Neural progenitor cell (in vitro differentiated cells): ENCODE measurements around the gene IP6K1. TPM values are rescaled to one million over a fixed set of nuclear protein-coding genes. Genes with fewer than 3 reads are reported as not detected.

ENCODE experiments used
- DNase-seq: peaks from one replicate; pipeline ENCODE4 v3.0.0-alpha.2; 2016; ENCODE audit warnings: low spot score
- H2AFZ ChIP-seq: fragments of 200-600 bp; sonication (generic); replicated peaks from 2 replicates; pipeline ENCODE4 v1.6.1; 2016; ENCODE audit warnings: antibody characterized with exemption
- H3F3A ChIP-seq: fragments of 200-600 bp; sonication (generic); 2 replicates; pipeline ENCODE4 v1.6.1; 2016; ENCODE audit warnings: antibody characterized with exemption, low read depth
- H3K27ac ChIP-seq: fragments of 200-600 bp; sonication (generic); 2 replicates; pipeline ENCODE4 v1.5.1; 2016; ENCODE audit warnings: mild to moderate bottlenecking
- H3K27me3 ChIP-seq: fragments of 200-600 bp; sonication (generic); 2 replicates; pipeline ENCODE4 v1.6.1; 2016; ENCODE audit warnings: mild to moderate bottlenecking, moderate library complexity
- H3K36me3 ChIP-seq: fragments of 200-600 bp; sonication (generic); 2 replicates; pipeline ENCODE4 v1.5.1; 2016
- H3K4me1 ChIP-seq: fragments of 200-600 bp; sonication (generic); 2 replicates; pipeline ENCODE4 v1.6.1; 2016; ENCODE audit warnings: mixed run types
- H3K4me2 ChIP-seq: fragments of 200-600 bp; sonication (generic); 2 replicates; pipeline ENCODE4 v1.6.1; 2016
- H3K4me3 ChIP-seq: fragments of 200-600 bp; sonication (generic); 2 replicates; pipeline ENCODE4 v1.5.1; 2016
- H3K79me2 ChIP-seq: fragments of 200-600 bp; sonication (generic); 2 replicates; pipeline ENCODE4 v1.6.1; 2016; ENCODE audit warnings: low read depth
- H3K9ac ChIP-seq: fragments of 200-600 bp; sonication (generic); 2 replicates; pipeline ENCODE4 v1.6.1; 2016
- H3K9me3 ChIP-seq: fragments of 200-600 bp; sonication (generic); 2 replicates; pipeline ENCODE4 v1.5.1; 2016; ENCODE audit warnings: low read depth
- H4K20me1 ChIP-seq: fragments of 200-600 bp; sonication (generic); 2 replicates; pipeline ENCODE4 v1.6.1; 2016; ENCODE audit warnings: low read depth
- H3K27ac Mint-ChIP-seq: 3 replicates; pipeline ENCODE4 v1.8.0; 2021; ENCODE audit warnings: mixed read lengths
- H3K27me3 Mint-ChIP-seq: 2 replicates; pipeline ENCODE4 v1.8.0; 2022; ENCODE audit warnings: low read depth, mild to moderate bottlenecking, inconsistent platforms, moderate library complexity, mixed read lengths; ENCODE audit not compliant: insufficient read depth
- H3K36me3 Mint-ChIP-seq: 3 replicates; pipeline ENCODE4 v1.8.0; 2021; ENCODE audit warnings: mixed read lengths
- H3K4me1 Mint-ChIP-seq: 3 replicates; pipeline ENCODE4 v1.8.0; 2021; ENCODE audit warnings: mixed read lengths
- H3K4me3 Mint-ChIP-seq: 3 replicates; pipeline ENCODE4 v1.8.0; 2021; ENCODE audit warnings: mild to moderate bottlenecking, moderate library complexity, mixed read lengths
- H3K9me3 Mint-ChIP-seq: 3 replicates; pipeline ENCODE4 v1.8.0; 2020; ENCODE audit warnings: mixed read lengths
- CTCF ChIP-seq: fragments of 200-600 bp; sonication (generic); IDR thresholded peaks from 2 replicates; pipeline ENCODE4 v1.5.1; 2017; ENCODE audit warnings: antibody characterized with exemption, mild to moderate bottlenecking
- EZH2 ChIP-seq: fragments of 200-600 bp; sonication (generic); IDR thresholded peaks from 2 replicates; pipeline ENCODE4 v1.6.1; 2017; ENCODE audit warnings: antibody characterized with exemption, mild to moderate bottlenecking, moderate library complexity
- EZH2phosphoT487 ChIP-seq: fragments of 200-600 bp; sonication (generic); IDR thresholded peaks from 2 replicates; pipeline ENCODE4 v1.6.1; 2017; ENCODE audit warnings: antibody characterized with exemption
- total RNA-seq: library from RNA; depleted of rRNA; stranded (reverse); fragments of >200 nt; gene quantifications from 2 replicates; pipeline ENCODE4 v1.2.3, GENCODE V29; 2015; ENCODE audit warnings: low replicate concordance

Gene IP6K1
- total RNA-seq, 1 donor from 2014 or later, result 26.3 TPM

- H3K27me3 ChIP-seq, result peaks cover 19% of the 10 kb centered on the region
- Mint-ChIP-seq H3K4me1 (no peaks in the 10 kb centered on the region), H3K36me3 (peaks cover 16% of the 10 kb centered on the region), H3K27me3 (peaks cover 3% of the 10 kb centered on the region), H3K27ac (no peak overlapping the region), H3K4me3 (no peak overlapping the region), H3K9me3 (no peaks in the 10 kb centered on the region)
- no peak overlapping the region for H3K4me3 ChIP-seq
- TF ChIP-seq EZH2phosphoT487 (no peak), EZH2 (no peak), CTCF (no peak)
- no peak overlapping the region for H3K9ac ChIP-seq
- no peaks in the 10 kb centered on the region for H3K79me2 ChIP-seq
- DNase-seq, result no peak
- H3K4me2 ChIP-seq, result no peak overlapping the region
- no peaks in the 10 kb centered on the region for H3K4me1 ChIP-seq
- no peak overlapping the region for H2AFZ ChIP-seq
- H3F3A ChIP-seq, result no peaks in the 10 kb centered on the region
- H4K20me1 ChIP-seq, result no peaks in the 10 kb centered on the region
- no peaks in the 10 kb centered on the region for H3K36me3 ChIP-seq
- H3K9me3 ChIP-seq, result no peaks in the 10 kb centered on the region
- no peak overlapping the region for H3K27ac ChIP-seq
Observed at GRCh38 chr3:49681543-49681942, 104.8 kb downstream of the IP6K1 start.

GRCh38 chr3:49681232-49681522 is 105.2 kb downstream of the IP6K1 start:
- no peak overlapping the region for H3K27ac ChIP-seq

GRCh38 chr3:49680493-49681231 is 105.7 kb downstream of the IP6K1 start:
- Histone ChIP-seq H3K27ac (no peak overlapping the region), H3K36me3 (no peaks in the 10 kb centered on the region), H3K4me1 (no peaks in the 10 kb centered on the region), H3K4me3 (no peak overlapping the region), H4K20me1 (no peaks in the 10 kb centered on the region), H3K9me3 (no peaks in the 10 kb centered on the region), H3K79me2 (no peaks in the 10 kb centered on the region), H3K27me3 (peaks cover 11% of the 10 kb centered on the region), H3K9ac (no peak overlapping the region), H3F3A (no peaks in the 10 kb centered on the region), H2AFZ (no peak overlapping the region), H3K4me2 (no peak overlapping the region)
- peaks cover 3% of the 10 kb centered on the region for H3K27me3 Mint-ChIP-seq
- TF ChIP-seq CTCF, result no peak
- no peak for TF ChIP-seq EZH2
- TF ChIP-seq EZH2phosphoT487, result no peak
- DNase-seq, result no peak
- H3K4me1 Mint-ChIP-seq, result no peaks in the 10 kb centered on the region
- peaks cover 16% of the 10 kb centered on the region for H3K36me3 Mint-ChIP-seq
- H3K27ac Mint-ChIP-seq, result no peak overlapping the region
- no peaks in the 10 kb centered on the region for H3K9me3 Mint-ChIP-seq
- H3K4me3 Mint-ChIP-seq, result no peak overlapping the region

More at GRCh38 chr3:49681232-49681522, 105.2 kb downstream of the IP6K1 start:
- Mint-ChIP-seq H3K9me3 (no peaks in the 10 kb centered on the region), H3K4me3 (no peak overlapping the region), H3K27me3 (peaks cover 3% of the 10 kb centered on the region), H3K36me3 (peaks cover 16% of the 10 kb centered on the region), H3K27ac (no peak overlapping the region), H3K4me1 (no peaks in the 10 kb centered on the region)
- no peak overlapping the region for H3K4me3 ChIP-seq
- H3K27me3 ChIP-seq, result peaks cover 16% of the 10 kb centered on the region
- H4K20me1 ChIP-seq, result no peaks in the 10 kb centered on the region
- TF ChIP-seq CTCF (no peak), EZH2 (no peak), EZH2phosphoT487 (no peak)
- no peaks in the 10 kb centered on the region for H3K36me3 ChIP-seq
- no peaks in the 10 kb centered on the region for H3K79me2 ChIP-seq
- H2AFZ ChIP-seq, result no peak overlapping the region
- H3K9me3 ChIP-seq, result no peaks in the 10 kb centered on the region
- no peaks in the 10 kb centered on the region for H3K4me1 ChIP-seq
- H3F3A ChIP-seq, result no peaks in the 10 kb centered on the region
- no peak for DNase-seq
- no peak overlapping the region for H3K9ac ChIP-seq
- no peak overlapping the region for H3K4me2 ChIP-seq
